C4-2B (cell line): ENCODE data around the gene KCNMA1.
A peak's percentile ranks its signal among the peaks of the same experiment; 100 is the strongest.

Source experiments
- H3K27ac ChIP-seq: fragments of 450-650 bp; 2 replicates; pipeline ENCODE4 v1.5.1; 2017
- CTCF ChIP-seq: fragments of 450-650 bp; conservative IDR thresholded peaks from 2 replicates; pipeline ENCODE4 v1.5.1; 2017; ENCODE audit warnings: mild to moderate bottlenecking
- ZFX ChIP-seq: fragments of 450-650 bp; IDR thresholded peaks from 2 replicates; pipeline ENCODE4 v1.6.1; 2017

Gene KCNMA1

GRCh38 chr10:77619964-77620703, 17.5 kb downstream of the KCNMA1 start:
- TF ChIP-seq ZFX (no peak), CTCF (no peak)

GRCh38 chr10:77618117-77618516, 19.5 kb downstream of the KCNMA1 start:
- H3K27ac ChIP-seq: no peak overlapping the region
- no peak for TF ChIP-seq CTCF
- TF ChIP-seq ZFX: no peak

More at GRCh38 chr10:77619964-77620703, 17.5 kb downstream of the KCNMA1 start:
- H3K27ac ChIP-seq: no peak overlapping the region

DNA sequence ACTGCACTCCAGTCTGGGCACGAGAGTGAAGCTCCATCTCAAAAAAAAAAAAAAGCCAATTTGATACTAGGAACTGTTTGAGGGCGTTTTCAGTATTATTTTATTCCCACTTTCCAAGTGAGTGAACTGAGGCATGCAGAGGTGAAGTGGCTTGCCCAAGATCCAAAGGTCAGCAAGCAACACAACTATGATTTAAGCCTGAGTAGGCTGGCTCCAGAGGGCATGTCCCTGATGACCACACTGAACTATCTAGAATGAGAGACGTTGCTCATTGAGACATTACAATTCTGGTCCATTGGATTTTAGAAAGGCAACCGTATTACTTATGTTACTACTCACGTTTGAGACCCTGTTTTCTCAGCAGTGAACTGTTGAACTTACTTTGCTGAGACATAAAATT, 20.8 kb downstream of the KCNMA1 start:
- TF ChIP-seq CTCF (no peak), ZFX (no peak)
- no peak overlapping the region for H3K27ac ChIP-seq

- TF ChIP-seq CTCF (no peak), ZFX (no peak)
- H3K27ac ChIP-seq: peak overlapping the region; percentile 62
Observed at GRCh38 chr10:77614778-77615625, 22.6 kb downstream of the KCNMA1 start.

DNA sequence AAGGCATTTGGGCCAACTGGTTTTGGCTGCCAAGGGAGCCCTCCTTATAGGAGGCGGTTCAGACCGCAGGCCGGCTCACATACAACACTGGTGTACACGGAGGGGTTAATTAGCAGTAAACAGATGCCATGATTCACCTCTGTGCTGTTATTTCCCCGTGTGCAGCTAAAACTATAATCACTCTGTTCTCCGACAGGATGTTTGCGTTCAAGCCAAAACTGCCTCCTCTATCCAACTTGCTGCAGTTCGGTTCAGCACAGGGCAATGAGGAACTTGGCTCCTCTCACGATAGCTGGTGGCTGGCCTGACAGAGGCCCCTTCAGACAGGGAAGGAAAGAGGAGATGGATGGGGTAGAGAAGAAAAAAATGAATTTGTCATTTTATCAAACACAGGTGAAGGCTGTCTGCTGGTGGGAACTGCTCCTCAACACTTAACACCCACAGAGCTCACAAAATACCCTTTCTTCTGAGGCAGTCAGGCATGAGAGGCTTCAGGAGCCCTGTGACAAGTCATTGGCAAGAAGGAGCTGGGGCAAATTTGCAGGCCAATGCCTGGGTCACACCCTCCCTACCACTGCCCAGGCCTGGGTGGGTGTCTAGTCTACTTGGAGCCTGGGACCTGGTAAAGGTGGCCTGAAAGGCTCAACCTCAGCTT, 24.0 kb downstream of the KCNMA1 start:
- peak overlapping the region; percentile 62 for H3K27ac ChIP-seq

DNA sequence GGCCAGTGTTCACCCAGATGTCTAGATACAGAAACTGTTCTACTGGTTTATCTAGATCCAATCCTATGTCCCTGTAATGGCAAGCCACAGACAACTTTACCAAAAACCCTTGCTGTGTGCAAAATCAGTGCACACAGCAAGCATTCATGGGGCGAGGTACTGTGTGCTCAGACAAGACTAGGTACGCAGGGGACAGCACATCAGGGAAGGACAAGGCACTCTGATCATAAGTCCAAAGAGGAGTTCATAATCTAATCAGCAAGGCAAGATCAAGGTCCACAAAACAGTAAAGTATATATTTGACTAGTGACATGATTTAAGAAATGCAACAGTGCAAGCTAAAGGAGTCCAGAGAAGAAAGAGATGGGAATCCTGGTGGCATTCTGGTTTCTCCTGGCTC, 25.9 kb downstream of the KCNMA1 start:
- H3K27ac ChIP-seq: no peak overlapping the region; the same call in 1 of the 2 replicates

More for the DNA sequence above, 24.0 kb downstream of the KCNMA1 start:
- no peak for TF ChIP-seq CTCF
- TF ChIP-seq ZFX: no peak

More for the DNA sequence above, 25.9 kb downstream of the KCNMA1 start:
- TF ChIP-seq ZFX (no peak), CTCF (no peak)
